Measurements from ENCODE around the gene SLC49A4.

DNA sequence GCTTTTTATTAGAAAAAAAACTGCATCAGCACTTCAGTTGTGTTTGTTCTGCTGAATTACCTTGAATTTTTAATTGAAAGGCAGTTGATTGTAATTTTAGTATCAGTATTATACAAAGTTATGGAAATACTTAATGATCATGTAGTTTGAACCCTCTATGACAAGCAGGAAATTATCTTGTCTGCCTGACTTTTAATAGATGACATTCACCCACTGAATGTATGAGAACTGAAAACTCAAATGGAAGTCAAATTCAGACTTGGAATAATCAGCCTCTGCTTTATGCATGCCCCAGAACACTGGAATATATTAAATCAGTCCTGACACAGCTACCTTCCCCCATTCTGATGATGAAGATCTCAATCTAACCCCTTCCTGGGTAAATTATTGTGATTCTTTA is 73.5 kb downstream of the SLC49A4 start:
- TF ChIP-seq, protein P1, sequence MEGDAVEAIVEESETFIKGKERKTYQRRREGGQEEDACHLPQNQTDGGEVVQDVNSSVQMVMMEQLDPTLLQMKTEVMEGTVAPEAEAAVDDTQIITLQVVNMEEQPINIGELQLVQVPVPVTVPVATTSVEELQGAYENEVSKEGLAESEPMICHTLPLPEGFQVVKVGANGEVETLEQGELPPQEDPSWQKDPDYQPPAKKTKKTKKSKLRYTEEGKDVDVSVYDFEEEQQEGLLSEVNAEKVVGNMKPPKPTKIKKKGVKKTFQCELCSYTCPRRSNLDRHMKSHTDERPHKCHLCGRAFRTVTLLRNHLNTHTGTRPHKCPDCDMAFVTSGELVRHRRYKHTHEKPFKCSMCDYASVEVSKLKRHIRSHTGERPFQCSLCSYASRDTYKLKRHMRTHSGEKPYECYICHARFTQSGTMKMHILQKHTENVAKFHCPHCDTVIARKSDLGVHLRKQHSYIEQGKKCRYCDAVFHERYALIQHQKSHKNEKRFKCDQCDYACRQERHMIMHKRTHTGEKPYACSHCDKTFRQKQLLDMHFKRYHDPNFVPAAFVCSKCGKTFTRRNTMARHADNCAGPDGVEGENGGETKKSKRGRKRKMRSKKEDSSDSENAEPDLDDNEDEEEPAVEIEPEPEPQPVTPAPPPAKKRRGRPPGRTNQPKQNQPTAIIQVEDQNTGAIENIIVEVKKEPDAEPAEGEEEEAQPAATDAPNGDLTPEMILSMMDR (IDR thresholded peaks at IDR 0.05) = no peak
- no peak for TF ChIP-seq POLR2A (IDR thresholded peaks at IDR 0.05)
